Measurements from ENCODE around the gene DNAH2. TPM values are rescaled to one million over a fixed set of nuclear protein-coding genes. Genes with fewer than 3 reads are reported as not detected.

Gene DNAH2
- total RNA-seq, 4 donors from 2014 or later, result under 0.01 to 0.10 (median 0.05) TPM; not detected in 1

DNA sequence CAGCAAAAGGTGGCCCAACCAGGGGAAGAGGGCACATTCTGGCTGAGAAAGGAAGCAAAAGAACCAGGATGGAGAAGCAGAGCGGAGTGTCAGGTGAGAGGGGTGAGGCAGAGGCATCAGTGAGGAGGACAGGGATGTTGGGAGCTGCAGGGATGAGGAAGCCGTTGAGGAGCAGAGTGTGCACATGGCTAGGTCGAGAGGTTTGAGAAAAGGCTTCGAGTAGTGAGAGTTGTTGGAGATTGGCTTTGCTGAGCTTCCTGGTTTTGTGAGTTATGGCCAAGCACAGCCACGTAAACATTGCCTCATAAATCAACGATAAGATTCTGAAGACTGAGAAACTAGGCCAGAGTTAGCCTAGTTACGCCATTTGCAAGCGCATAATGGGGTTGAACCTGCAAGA lies 26.9 kb downstream of the DNAH2 start:
- no peak overlapping the region for H3K4me3 ChIP-seq (ENCODE audit: low read depth, poor library complexity, severe bottlenecking)
- TF ChIP-seq, protein P1, sequence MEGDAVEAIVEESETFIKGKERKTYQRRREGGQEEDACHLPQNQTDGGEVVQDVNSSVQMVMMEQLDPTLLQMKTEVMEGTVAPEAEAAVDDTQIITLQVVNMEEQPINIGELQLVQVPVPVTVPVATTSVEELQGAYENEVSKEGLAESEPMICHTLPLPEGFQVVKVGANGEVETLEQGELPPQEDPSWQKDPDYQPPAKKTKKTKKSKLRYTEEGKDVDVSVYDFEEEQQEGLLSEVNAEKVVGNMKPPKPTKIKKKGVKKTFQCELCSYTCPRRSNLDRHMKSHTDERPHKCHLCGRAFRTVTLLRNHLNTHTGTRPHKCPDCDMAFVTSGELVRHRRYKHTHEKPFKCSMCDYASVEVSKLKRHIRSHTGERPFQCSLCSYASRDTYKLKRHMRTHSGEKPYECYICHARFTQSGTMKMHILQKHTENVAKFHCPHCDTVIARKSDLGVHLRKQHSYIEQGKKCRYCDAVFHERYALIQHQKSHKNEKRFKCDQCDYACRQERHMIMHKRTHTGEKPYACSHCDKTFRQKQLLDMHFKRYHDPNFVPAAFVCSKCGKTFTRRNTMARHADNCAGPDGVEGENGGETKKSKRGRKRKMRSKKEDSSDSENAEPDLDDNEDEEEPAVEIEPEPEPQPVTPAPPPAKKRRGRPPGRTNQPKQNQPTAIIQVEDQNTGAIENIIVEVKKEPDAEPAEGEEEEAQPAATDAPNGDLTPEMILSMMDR (IDR thresholded peaks at IDR 0.05), result no peak
- no peak for TF ChIP-seq POLR2A (IDR thresholded peaks at IDR 0.05)
- DNase-seq (ENCODE audit: low spot score in 2 of 2), result no peak
- 68 to 73% methylated on average over 8 of the region's 8 CpGs for WGBS, 2 donors
- intact Hi-C loops (cut with DNase I; ENCODE audit: low total_unique reads), result loop anchor here (5.0 to 10.0 kb wide), 2 partner anchors 70 to 248 kb away; no protein-coding TSS in a partner anchor

DNA sequence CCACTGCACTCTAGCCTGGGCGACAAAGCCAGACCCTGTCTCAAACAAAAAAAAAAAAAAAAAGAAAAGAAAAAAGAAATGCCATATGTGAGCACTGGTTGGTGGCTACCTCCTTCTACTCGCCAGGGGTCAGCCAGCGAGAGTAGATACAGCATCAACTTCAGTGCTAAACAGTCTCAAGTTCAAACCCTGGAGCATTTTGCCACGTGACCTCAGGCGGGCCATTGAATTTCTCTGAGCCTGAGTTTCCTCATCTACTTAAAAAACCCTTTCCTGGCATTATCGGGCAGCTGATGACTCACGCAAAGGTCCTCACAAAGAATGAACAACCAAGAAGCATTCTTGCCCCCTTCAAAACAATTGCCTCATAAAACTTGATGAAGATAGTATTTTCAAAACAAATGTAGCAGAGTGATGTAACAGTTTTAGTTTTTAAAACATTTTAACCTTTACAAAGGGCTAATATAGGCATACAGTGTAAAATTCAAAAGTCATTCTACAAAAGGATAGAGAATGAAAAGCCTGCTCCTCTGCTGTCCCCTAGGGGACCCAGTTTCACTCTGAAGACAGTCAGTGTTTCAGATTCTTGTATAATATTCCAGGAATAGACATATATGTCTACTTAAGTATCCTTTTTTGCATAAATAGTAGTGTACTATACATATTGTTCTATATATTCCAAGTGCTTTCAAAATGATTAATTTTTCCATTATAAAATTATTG lies 28.4 kb downstream of the DNAH2 start:
- peak in 1 of 2 donors; percentile 20 for DNase-seq (ENCODE audit: low spot score in 2 of 2)
- WGBS, 2 donors, result 45 to 51% methylated on average over 7 of the region's 7 CpGs
- H3K4me3 ChIP-seq (ENCODE audit: low read depth, poor library complexity, severe bottlenecking), result no peak overlapping the region
- intact Hi-C loops (cut with DNase I; ENCODE audit: low total_unique reads), result loop anchor here (10.0 kb wide), 1 partner anchor 69 kb away; no protein-coding TSS in a partner anchor
- no peak for TF ChIP-seq POLR2A (IDR thresholded peaks at IDR 0.05)
- TF ChIP-seq, protein P1 (IDR thresholded peaks at IDR 0.05), result no peak

DNA sequence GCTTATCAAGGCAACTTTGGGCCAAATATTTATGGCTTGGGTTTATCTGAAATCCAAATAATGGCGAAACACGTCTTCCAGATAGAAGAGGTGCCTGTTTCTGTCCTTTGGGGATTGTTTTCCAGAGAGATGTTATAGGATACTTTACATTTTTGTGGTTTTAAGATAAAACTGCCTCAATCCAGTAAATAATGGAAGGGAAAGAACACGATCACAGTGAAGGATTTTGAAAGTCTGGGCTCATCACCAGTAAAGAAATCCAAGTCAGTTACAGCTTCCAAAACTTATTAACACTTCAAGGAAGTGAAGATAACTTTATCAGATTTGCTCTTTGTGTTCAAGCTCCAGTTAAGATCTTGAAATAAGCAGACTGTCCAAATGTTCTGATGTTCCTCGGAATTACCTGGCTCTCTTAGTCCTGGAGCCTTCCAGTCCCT lies 30.1 kb downstream of the DNAH2 start:
- intact Hi-C loops (cut with DNase I; ENCODE audit: low total_unique reads), result loop anchor here (10.0 kb wide), 1 partner anchor 67 kb away; no protein-coding TSS in a partner anchor
- DNase-seq (ENCODE audit: low spot score in 2 of 2), result no peak
- H3K4me3 ChIP-seq (ENCODE audit: low read depth, poor library complexity, severe bottlenecking), result no peak overlapping the region
- no peak for TF ChIP-seq POLR2A (IDR thresholded peaks at IDR 0.05)
- TF ChIP-seq, protein P1 (IDR thresholded peaks at IDR 0.05), result no peak
- WGBS, 2 donors, result 31 to 47% methylated on average over 4 of the region's 4 CpGs

DNA sequence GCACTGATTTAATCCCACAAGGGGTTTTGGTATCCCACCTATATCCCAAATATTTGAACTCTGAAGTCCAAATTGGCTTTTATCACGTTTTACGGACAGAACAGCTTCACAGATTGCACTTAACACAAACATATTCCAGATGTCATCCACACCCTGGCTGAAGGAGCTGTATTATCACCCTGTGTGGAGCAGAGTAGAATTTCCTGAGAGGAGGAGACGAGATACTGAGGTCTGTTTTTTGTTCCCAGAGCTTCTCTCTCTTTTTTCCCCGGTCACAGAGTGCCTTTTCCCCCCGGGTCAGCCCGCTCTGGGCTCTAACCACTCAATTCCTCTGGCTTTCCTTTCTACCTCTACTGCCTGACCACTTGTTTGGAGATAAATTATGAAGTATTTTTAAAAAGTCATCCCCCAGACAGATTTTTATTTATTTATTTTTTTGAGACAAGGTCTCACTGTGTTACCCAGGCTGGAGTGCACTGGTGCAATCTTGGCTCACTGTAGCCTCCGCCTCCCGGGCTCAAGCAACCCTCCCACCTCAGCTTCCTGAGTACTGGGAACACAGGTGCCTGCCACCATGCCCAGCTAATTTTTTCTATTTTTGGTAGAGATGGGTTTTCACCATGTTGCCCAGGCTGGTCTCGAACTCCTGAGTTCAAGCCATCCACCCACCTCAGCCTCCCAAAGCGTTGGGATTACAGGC lies 30.7 kb downstream of the DNAH2 start:
- TF ChIP-seq POLR2A (IDR thresholded peaks at IDR 0.05), result no peak
- TF ChIP-seq, protein P1 (IDR thresholded peaks at IDR 0.05), result no peak
- no peak for DNase-seq (ENCODE audit: low spot score in 2 of 2)
- intact Hi-C loops (cut with DNase I; ENCODE audit: low total_unique reads), result loop anchor here (10.0 kb wide), 1 partner anchor 67 kb away; no protein-coding TSS in a partner anchor
- 49 to 63% methylated on average over 10 of the region's 10 CpGs for WGBS, 2 donors
- H3K4me3 ChIP-seq (ENCODE audit: low read depth, poor library complexity, severe bottlenecking), result no peak overlapping the region

DNA sequence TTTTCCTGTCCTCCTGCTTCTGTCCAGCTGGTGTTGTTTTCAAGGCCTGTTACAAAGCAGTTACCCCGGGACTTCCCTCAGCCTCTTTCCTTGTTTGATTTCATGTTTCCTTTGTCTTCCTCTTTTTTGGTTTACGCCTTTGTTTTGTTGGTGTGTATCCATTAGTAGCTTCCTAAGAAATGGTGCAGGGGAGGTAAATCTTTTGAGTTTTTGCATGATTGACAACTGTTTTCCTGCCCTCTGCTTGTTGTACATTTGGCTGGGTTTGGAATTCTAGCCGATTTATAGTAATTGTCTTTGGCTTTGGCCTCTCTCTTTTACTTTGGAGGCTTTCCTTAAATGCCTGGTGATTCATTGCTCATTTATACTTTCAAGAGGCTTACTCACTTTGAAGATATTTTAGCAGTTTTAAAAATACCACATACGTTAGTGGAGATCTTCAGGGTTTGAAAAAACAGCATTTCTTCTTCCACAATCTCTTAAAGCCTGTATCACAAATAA lies 32.8 kb downstream of the DNAH2 start:
- intact Hi-C loops (cut with DNase I; ENCODE audit: low total_unique reads), result no loop called here
- WGBS, 2 donors, result 72% methylated on average over 4 of the region's 4 CpGs
- no peak for DNase-seq (ENCODE audit: low spot score in 2 of 2)
- no peak for TF ChIP-seq POLR2A (IDR thresholded peaks at IDR 0.05)
- H3K4me3 ChIP-seq (ENCODE audit: low read depth, poor library complexity, severe bottlenecking), result no peak overlapping the region

DNA sequence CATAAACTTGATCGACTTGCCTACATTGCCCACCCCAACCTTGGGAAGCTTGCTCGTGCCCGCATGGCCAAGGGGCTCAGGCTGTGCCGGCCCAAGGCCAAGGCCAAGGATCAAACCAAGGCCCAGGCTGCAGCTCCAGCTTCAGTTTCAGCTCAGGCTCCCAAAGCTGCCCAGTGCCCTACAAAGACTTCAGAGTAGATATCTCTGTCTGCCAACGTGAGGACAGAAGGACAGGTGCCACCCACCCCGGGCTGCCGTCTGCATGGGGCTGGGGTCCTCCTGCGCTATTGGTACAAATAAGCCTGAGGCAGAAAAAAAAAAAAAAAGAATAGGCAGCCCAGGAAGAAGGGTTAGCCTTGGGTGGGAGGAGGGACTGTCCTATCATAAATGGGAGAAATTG lies 37.1 kb downstream of the DNAH2 start:
- 74 to 83% methylated on average over 8 of the region's 8 CpGs for WGBS, 2 donors
- intact Hi-C loops (cut with DNase I; ENCODE audit: low total_unique reads), result no loop called here
- no peak for DNase-seq (ENCODE audit: low spot score in 2 of 2)
- no peak overlapping the region for H3K4me3 ChIP-seq (ENCODE audit: low read depth, poor library complexity, severe bottlenecking)
- TF ChIP-seq, protein P1 (IDR thresholded peaks at IDR 0.05), result no peak
- no peak for TF ChIP-seq POLR2A (IDR thresholded peaks at IDR 0.05)
